B cell (primary cell): ENCODE measurements around the gene ABHD1. TPM values are rescaled to one million over a fixed set of nuclear protein-coding genes. Genes with fewer than 3 reads are reported as not detected.

Source experiments
- ATAC-seq: fragments of 200-7000 bp; cut with Tn5 transposase; one replicate; pipeline ENCODE4 v1.10.0; 2021; ENCODE audit warnings: low read depth, mild to moderate bottlenecking, moderate number of reproducible peaks, moderate library complexity
- CTCF ChIA-PET: fragments of 350-600 bp; sonication (Branson Sonifier 250); formaldehyde crosslinking; loops from one replicate; lab custom pipeline; 2021; ENCODE audit warnings: antibody characterized with exemption, inconsistent platforms; lab: Charles Lee
- POLR2A ChIA-PET: fragments of 350-600 bp; sonication (Branson Sonifier 250); formaldehyde crosslinking; loops from one replicate; lab custom pipeline; 2021; ENCODE audit warnings: antibody characterized with exemption; lab: Charles Lee
- DNase-seq: peaks from one replicate; pipeline ENCODE4 v3.0.0; 2013
- H2AFZ ChIP-seq: 2 replicates; pipeline ENCODE4 v1.6.1; 2012; ENCODE audit warnings: mild to moderate bottlenecking, low read depth, low read length; ENCODE audit not compliant: insufficient read depth, poor library complexity, severe bottlenecking
- H3K27ac ChIP-seq, 2 donors: 1 replicate in 1 of 2; 2 replicates in 1 of 2; pipeline ENCODE4 v1.5.1; 2012 to 2013; ENCODE audit warnings: low read length in 2 of 2, mild to moderate bottlenecking in 2 of 2, moderate library complexity in 1 of 2
- H3K27me3 ChIP-seq, 4 experiments: fragments of 200-600 bp in 1 of 4; sonication (generic) in 1 of 4; replicated peaks in 1 of 4; 1 replicate in 2 of 4; 2 replicates in 2 of 4; pipeline versions ENCODE4 v1.6.1 to v1.7.0; 2013 to 2016; ENCODE audit warnings: low read length in 3 of 4, mild to moderate bottlenecking in 2 of 4, mixed read lengths in 1 of 4, moderate library complexity in 1 of 4; ENCODE audit not compliant: insufficient read depth in 4 of 4, control insufficient read depth in 3 of 4; ENCODE audit errors: control extremely low read depth in 1 of 4
- H3K36me3 ChIP-seq, 2 experiments: replicated peaks in 1 of 2; 1 replicate in 1 of 2; 2 replicates in 1 of 2; pipeline versions ENCODE4 v1.6.1 to v1.7.1; 2013; ENCODE audit warnings: low read length in 1 of 2; ENCODE audit not compliant: insufficient read depth in 2 of 2, control insufficient read depth in 1 of 2; ENCODE audit errors: control extremely low read depth in 1 of 2, extremely low read depth in 1 of 2
- H3K4me1 ChIP-seq, 2 donors: fragments of 200-600 bp in 1 of 2; sonication (generic) in 1 of 2; 1 replicate in 1 of 2; 2 replicates in 1 of 2; pipeline versions ENCODE4 v1.5.1 to v1.6.1; 2013 to 2017; ENCODE audit warnings: low read length in 2 of 2; ENCODE audit not compliant: control insufficient read depth in 2 of 2, insufficient read depth in 2 of 2
- H3K4me2 ChIP-seq: replicated peaks from 2 replicates; pipeline ENCODE3; 2012; ENCODE audit warnings: mild to moderate bottlenecking, low read depth, low read length; ENCODE audit not compliant: poor library complexity, severe bottlenecking
- H3K4me3 ChIP-seq, 5 experiments: fragments of 200-600 bp in 1 of 5; sonication (generic) in 1 of 5; 1 replicate in 3 of 5; 2 replicates in 2 of 5; pipeline versions ENCODE4 v1.5.1 to v1.7.0; 2011 to 2016; ENCODE audit warnings: low read length in 4 of 5, mild to moderate bottlenecking in 4 of 5, low read depth in 2 of 5, control low read depth in 1 of 5, moderate library complexity in 1 of 5; ENCODE audit not compliant: insufficient read depth in 1 of 5; ENCODE audit errors: control extremely low read depth in 1 of 5, extremely low read depth in 1 of 5
- H3K79me2 ChIP-seq: fragments of 200-600 bp; sonication (generic); one replicate; pipeline ENCODE4 v1.6.0; 2016; ENCODE audit warnings: low read length; ENCODE audit not compliant: control insufficient read depth, insufficient read depth
- H3K9ac ChIP-seq: fragments of 200-600 bp; sonication (generic); 2 replicates; pipeline ENCODE4 v1.6.1; 2017; ENCODE audit warnings: mild to moderate bottlenecking, low read length, moderate library complexity
- H3K9me3 ChIP-seq, 3 donors: one replicate each; pipeline versions ENCODE4 v1.6.1 to v1.7.1; 2013; ENCODE audit warnings: low read length in 2 of 3; ENCODE audit not compliant: control insufficient read depth in 2 of 3, insufficient read depth in 1 of 3; ENCODE audit errors: control extremely low read depth in 1 of 3
- H4K20me1 ChIP-seq: 2 replicates; pipeline ENCODE4 v1.6.0; 2012; ENCODE audit warnings: mild to moderate bottlenecking, low read length; ENCODE audit not compliant: insufficient read depth, control insufficient read depth, poor library complexity, severe bottlenecking
- H3K27ac Mint-ChIP-seq: one replicate; pipeline ENCODE4 v1.8.0; 2021; ENCODE audit warnings: mixed read lengths
- H3K27me3 Mint-ChIP-seq: one replicate; pipeline ENCODE4 v1.8.0; 2021; ENCODE audit warnings: mixed read lengths
- H3K4me1 Mint-ChIP-seq: one replicate; pipeline ENCODE4 v1.8.0; 2021; ENCODE audit warnings: mixed read lengths
- H3K4me3 Mint-ChIP-seq: one replicate; pipeline ENCODE4 v1.8.0; 2021; ENCODE audit warnings: mixed read lengths
- H3K9me3 Mint-ChIP-seq: one replicate; pipeline ENCODE4 v1.8.0; 2022; ENCODE audit warnings: mixed read lengths; ENCODE audit not compliant: insufficient read depth
- CTCF ChIP-seq: fragments of 200-600 bp; IDR thresholded peaks from one replicate; pipeline ENCODE4 v1.8.0; 2022; ENCODE audit warnings: antibody characterized with exemption, mild to moderate bottlenecking
- EZH2 ChIP-seq: IDR thresholded peaks from 2 replicates; pipeline ENCODE4 v1.6.1; 2012; ENCODE audit warnings: borderline replicate concordance, low read depth, mild to moderate bottlenecking, moderate library complexity, low read length; ENCODE audit not compliant: insufficient read depth, poor library complexity, severe bottlenecking
- WGBS: methylation state at CpG from one replicate; pipeline ENCODE4 v1.1.5; 2013; ENCODE audit warnings: missing lambda C conversion rate; ENCODE audit not compliant: insufficient coverage; 5-methylcytosine and 5-hydroxymethylcytosine counted together
- intact Hi-C: fragments of 100-400 bp; cut with micrococcal nuclease; formaldehyde crosslinking; loops from one replicate; pipeline ENCODE4 v1.10.0; 2022
- polyA plus RNA-seq: library from polyadenylated mRNA; depleted of rRNA; stranded (reverse); fragments of >200 nt; gene quantifications from 2 replicates; pipeline ENCODE4 v1.2.3, GENCODE V29; 2012
- total RNA-seq, 2 donors: library from RNA; stranded (reverse); fragments of 120-200 nt in 1 of 2; gene quantifications; 1 replicate in 1 of 2; 2 replicates in 1 of 2; pipeline versions ENCODE4 v1.2.3 to v1.2.4, GENCODE V29; 2013 to 2022

The ABHD1 gene
- total and polyA plus RNA-seq, 2 donors (not counting 1 experiment from before 2014, with no cell fraction given), result 1.5 to 2.7 TPM

- no peak for TF ChIP-seq EZH2
- no peak for TF ChIP-seq CTCF
- H3K4me3 ChIP-seq, result no peak overlapping the region
- H3K9me3 ChIP-seq, result no peaks in the 10 kb centered on the region
- WGBS, result 96% methylated on average over 25 of the region's 27 CpGs
- Mint-ChIP-seq H3K9me3 (no peaks in the 10 kb centered on the region), H3K4me1 (peaks cover 29% of the 10 kb centered on the region), H3K4me3 (no peak overlapping the region), H3K27me3 (no peaks in the 10 kb centered on the region), H3K27ac (no peak overlapping the region)
- H3K4me1 ChIP-seq, result peaks cover 26 to 42% of the 10 kb centered on the region in 2 donors
- H3K36me3 ChIP-seq, result no peaks in the 10 kb centered on the region
- ATAC-seq (no peak), DNase-seq (no peak)
- peaks cover 4% of the 10 kb centered on the region for H3K79me2 ChIP-seq
- intact Hi-C loops, result loop anchor here (10.0 kb wide), 2 partner anchors 298 to 1792 kb away; partner anchors contain the start of genes CENPA and TRMT61B
- H2AFZ ChIP-seq, result no peak overlapping the region
- ChIA-PET POLR2A (interaction anchor here (2.7 to 3.0 kb wide), 2 partner anchors 11 to 32 kb away, joined by 15 to 22 read pairs; partner anchors contain the start of genes AGBL5 and OST4), CTCF (interaction anchor here (1.0 to 4.7 kb wide), 5 partner anchors 11 to 197 kb away, joined by 3 to 30 read pairs (median 3); partner anchors contain the start of genes ABHD1, AGBL5 and OST4)
- H3K4me2 ChIP-seq, result no peak overlapping the region
- peaks cover 0 to 11% (median 4%) of the 10 kb centered on the region in 4 experiments for H3K27me3 ChIP-seq
- H3K27ac ChIP-seq, result no peak overlapping the region
- no peaks in the 10 kb centered on the region for H4K20me1 ChIP-seq
- no peak overlapping the region for H3K9ac ChIP-seq
These were observed 40.7 kb upstream of the ABHD1 start for GRCh38 chr2:27082773-27083409.
